Endothelial cell of umbilical vein (primary cell): ENCODE data around the gene LRP1. TPM values are rescaled to one million over a fixed set of nuclear protein-coding genes. Genes with fewer than 3 reads are reported as not detected.

ENCODE experiments used
- BruUV-seq: library from RNA; stranded (reverse); fragments of 400-500 nt; replicated peaks from 2 replicates; lab custom pipeline; 2021; lab: Mats Ljungman, UMichigan
- CTCF ChIA-PET: fragments of 300-600, 350-600 bp; sonication (Branson Sonifier 250); formaldehyde crosslinking; loops from one replicate; lab custom pipeline; 2021; ENCODE audit warnings: antibody characterized with exemption, inconsistent platforms; lab: Charles Lee
- POLR2A ChIA-PET: fragments of 300-600, 350-600 bp; sonication (Branson Sonifier 250); formaldehyde crosslinking; loops from one replicate; lab custom pipeline; 2021; ENCODE audit warnings: antibody characterized with exemption, inconsistent platforms; lab: Charles Lee
- DNase-seq: peaks from one replicate; pipeline ENCODE4 v3.0.0-alpha.2; 2011; ENCODE audit warnings: low read depth, low spot score
- FAIRE-seq: peaks from 2 replicates; lab custom pipeline; 2011; peaks lifted over from hg19 to GRCh38; lab: Jason Lieb, UNC
- H2AFZ ChIP-seq: 2 replicates; pipeline ENCODE4 v1.6.0; 2012; ENCODE audit warnings: low read depth, low read length, control low read depth, inconsistent platforms
- H3K27ac ChIP-seq: 2 replicates; pipeline ENCODE4 v1.5.1; 2011; ENCODE audit warnings: low read depth, mild to moderate bottlenecking, control low read depth, low read length, moderate library complexity; ENCODE audit not compliant: insufficient read depth
- H3K27me3 ChIP-seq, 2 experiments: 2 replicates each; pipeline versions ENCODE4 v1.6.0 to v1.6.1; 2011; ENCODE audit warnings: low read length in 2 of 2, mixed read lengths in 1 of 2; ENCODE audit not compliant: control insufficient read depth in 2 of 2, insufficient read depth in 2 of 2
- H3K36me3 ChIP-seq, 2 experiments: 2 replicates in 1 of 2; 3 replicates in 1 of 2; pipeline ENCODE4 v1.5.1; 2011; ENCODE audit warnings: low read length in 2 of 2, mild to moderate bottlenecking in 1 of 2, moderate library complexity in 1 of 2; ENCODE audit not compliant: control insufficient read depth in 2 of 2, insufficient read depth in 2 of 2; ENCODE audit errors: extremely low read depth in 1 of 2
- H3K4me1 ChIP-seq: 3 replicates; pipeline ENCODE4 v1.5.1; 2011; ENCODE audit warnings: mild to moderate bottlenecking, low read length; ENCODE audit not compliant: control insufficient read depth, insufficient read depth; ENCODE audit errors: extremely low read depth
- H3K4me2 ChIP-seq: 2 replicates; pipeline ENCODE4 v1.6.1; 2011; ENCODE audit warnings: low read length, control low read depth, mixed read lengths; ENCODE audit not compliant: insufficient read depth
- H3K4me3 ChIP-seq, 3 experiments: fragments of 200-600 bp in 1 of 3; sonication (generic), shearing (Covaris generic) in 1 of 3; replicated peaks in 1 of 3; 2 replicates each; pipeline ENCODE4 v1.5.1; 2011 to 2016; ENCODE audit warnings: control low read depth in 3 of 3, low read length in 3 of 3, mild to moderate bottlenecking in 2 of 3, inconsistent platforms in 1 of 3, low read depth in 1 of 3, moderate library complexity in 1 of 3; ENCODE audit not compliant: insufficient read depth in 1 of 3
- H3K79me2 ChIP-seq: 2 replicates; pipeline ENCODE4 v1.6.0; 2012; ENCODE audit warnings: low read length, inconsistent platforms; ENCODE audit not compliant: control insufficient read depth, insufficient read depth
- H3K9ac ChIP-seq: replicated peaks from 2 replicates; pipeline ENCODE3; 2011; ENCODE audit warnings: low read length, control low read depth; ENCODE audit not compliant: insufficient read depth; ENCODE audit errors: extremely low read depth
- H3K9me1 ChIP-seq: replicated peaks from 3 replicates; pipeline ENCODE4 v1.6.0; 2011; ENCODE audit warnings: mild to moderate bottlenecking, low read length; ENCODE audit not compliant: control insufficient read depth, insufficient read depth; ENCODE audit errors: extremely low read depth
- H3K9me3 ChIP-seq: replicated peaks from 2 replicates; pipeline ENCODE4 v1.5.1; 2012; ENCODE audit warnings: low read length, inconsistent platforms; ENCODE audit not compliant: control insufficient read depth, insufficient read depth
- H4K20me1 ChIP-seq: replicated peaks from 2 replicates; pipeline ENCODE3; 2011; ENCODE audit warnings: mild to moderate bottlenecking, low read length; ENCODE audit not compliant: control insufficient read depth, insufficient read depth; ENCODE audit errors: extremely low read depth
- EZH2 ChIP-seq: IDR thresholded peaks from 2 replicates; pipeline ENCODE4 v1.6.1; 2012; ENCODE audit warnings: borderline replicate concordance, low read depth, mild to moderate bottlenecking, moderate library complexity, low read length, inconsistent platforms; ENCODE audit not compliant: severe bottlenecking
- FOS ChIP-seq: IDR thresholded peaks from 2 replicates; pipeline ENCODE4 v1.6.1; 2011; ENCODE audit warnings: mild to moderate bottlenecking, low read length, moderate library complexity, borderline replicate concordance; ENCODE audit not compliant: insufficient read depth
- JUN ChIP-seq: IDR thresholded peaks from 2 replicates; pipeline ENCODE4 v1.6.1; 2011; ENCODE audit warnings: borderline replicate concordance, low read depth; ENCODE audit not compliant: insufficient read length, insufficient read depth
- MYC ChIP-seq: IDR thresholded peaks from one replicate; pipeline ENCODE4 v1.6.1; 2011; ENCODE audit warnings: mild to moderate bottlenecking, low read depth, low read length
- dilution Hi-C: fragments of 300-500 bp; cut with MboI; formaldehyde crosslinking; loops from one replicate; pipeline ENCODE4 v1.15.0; 2019; ENCODE audit warnings: low sequenced_read_pairs; ENCODE audit not compliant: extremely low pct_ligation_motif_present
- intact Hi-C: fragments of 100-400 bp; cut with micrococcal nuclease; formaldehyde crosslinking; loops from one replicate; pipeline ENCODE4 v1.10.0; 2022
- polyA plus RNA-seq, 4 experiments: library from polyadenylated mRNA; depleted of rRNA in 3 of 4; stranded (reverse) in 3 of 4; unstranded in 1 of 4; fragments of >200 nt; gene quantifications; 2 replicates each; pipeline versions ENCODE4 v1.2.1 to v1.2.3, GENCODE V29; 2011 to 2012; ENCODE audit warnings: missing spikeins in 1 of 4
- total RNA-seq: library from RNA; stranded (reverse); gene quantifications from 2 replicates; pipeline ENCODE4 v1.2.3, GENCODE V29; 2021
- TF ChIP-seq, protein P1 (sequence below): IDR thresholded peaks from 2 replicates; pipeline ENCODE4 v1.6.1; 2011; ENCODE audit not compliant: insufficient read depth, insufficient read length

Gene LRP1
- total and polyA plus RNA-seq, 2 donors (not counting 3 experiments of a cell fraction or from before 2014, with no cell fraction given): 1.6 to 4.6 TPM

DNA sequence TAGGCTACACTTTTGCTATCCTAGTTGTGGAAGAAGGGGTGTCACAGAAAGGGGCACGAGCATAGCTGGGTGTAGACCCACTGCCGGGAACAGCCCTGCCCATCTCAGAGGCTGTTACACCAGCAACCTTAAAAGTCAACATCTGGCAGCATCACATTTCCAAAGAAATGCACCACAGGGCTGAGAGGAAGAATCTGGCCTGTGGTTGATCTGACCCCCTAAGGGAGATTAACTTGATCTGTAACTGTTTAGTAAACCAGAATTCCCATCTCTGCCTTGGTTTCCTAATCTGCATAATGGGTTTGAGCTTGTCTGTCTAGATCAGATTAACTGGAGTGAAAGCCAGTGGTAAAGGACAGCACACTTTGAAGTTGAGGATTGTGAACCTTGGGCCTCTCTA, 17.8 kb downstream of the LRP1 start:
- ChIA-PET POLR2A (interaction anchor here (0.5 to 0.8 kb wide), 2 partner anchors 18 to 67 kb away, joined by 4 to 8 read pairs; no protein-coding TSS in a partner anchor), CTCF (interaction anchor here (0.9 to 5.5 kb wide), 3 partner anchors 10 to 28 kb away, joined by 3 to 38 read pairs (median 7); no protein-coding TSS in a partner anchor)
- H3K4me1 ChIP-seq: peaks cover 2% of the 10 kb centered on the region
- BruUV-seq: no TSS peak
- H3K4me2 ChIP-seq: no peak overlapping the region
- no peaks in the 10 kb centered on the region for H3K79me2 ChIP-seq
- intact Hi-C loops: no loop called here
- DNase-seq (no peak), FAIRE-seq (no peak)
- no peaks in the 10 kb centered on the region for H3K9me3 ChIP-seq
- no peak overlapping the region for H3K4me3 ChIP-seq
- no peak overlapping the region for H2AFZ ChIP-seq
- H3K9me1 ChIP-seq: no peaks in the 10 kb centered on the region
- no peak overlapping the region for H3K27ac ChIP-seq
- no peaks in the 10 kb centered on the region for H3K36me3 ChIP-seq
- H4K20me1 ChIP-seq: no peaks in the 10 kb centered on the region
- peaks cover 1 to 2% of the 10 kb centered on the region in 2 experiments for H3K27me3 ChIP-seq
- H3K9ac ChIP-seq: no peak overlapping the region
- no peak for TF ChIP-seq MYC
- TF ChIP-seq JUN: no peak
- TF ChIP-seq FOS: no peak
- TF ChIP-seq EZH2: no peak
- dilution Hi-C loops: no loop called here

DNA sequence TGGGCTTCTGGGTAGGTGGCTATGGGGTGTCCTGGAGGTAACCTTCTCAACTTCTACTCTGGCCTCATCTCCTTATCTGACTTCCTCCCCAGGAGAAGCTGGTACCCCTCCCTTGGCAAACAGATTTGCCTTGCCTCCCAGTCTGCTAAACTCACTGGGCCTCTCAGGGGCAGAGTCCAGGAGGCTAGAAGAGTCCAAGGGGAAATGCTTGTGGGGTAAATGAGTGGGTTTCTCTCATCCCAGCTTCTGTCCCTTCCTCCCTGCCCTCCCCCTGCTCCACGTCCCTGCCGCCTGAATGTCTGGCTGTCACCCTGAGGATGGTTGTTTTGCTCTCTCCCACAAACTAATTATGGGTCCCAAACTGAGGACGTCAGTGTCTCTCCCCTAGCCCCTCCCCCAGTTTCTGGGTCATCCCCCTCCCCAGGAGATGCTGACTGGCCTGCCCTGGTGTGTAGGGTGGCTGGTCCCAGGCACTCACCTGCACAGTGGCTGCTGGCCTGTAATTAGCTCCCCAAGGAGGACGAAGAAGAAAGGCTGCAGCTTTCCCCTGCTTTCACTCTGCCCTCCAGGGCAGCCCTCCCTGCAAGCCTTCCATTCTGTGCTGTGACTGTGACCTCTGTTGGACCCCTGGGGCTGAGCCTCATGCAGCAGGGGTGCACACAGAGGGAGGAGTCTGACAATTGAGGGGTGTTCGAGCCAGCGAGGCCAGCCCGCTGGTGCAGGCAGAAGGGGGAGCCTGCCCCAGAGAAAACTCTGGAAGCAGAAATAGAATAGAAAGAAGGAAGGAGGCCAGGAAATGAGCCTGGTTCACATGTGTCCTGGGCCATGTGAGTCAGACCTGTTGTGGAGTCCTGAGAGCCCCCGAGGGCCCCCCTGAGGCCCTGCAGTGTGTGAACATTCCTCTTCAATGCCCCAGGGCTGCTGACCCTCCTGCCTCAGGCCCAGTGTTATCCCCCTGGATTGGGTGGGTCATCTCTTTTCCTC, 19.0 kb downstream of the LRP1 start, which contains the start of gene LRP1-AS:
Gene LRP1-AS (minus strand): TSS at position 659 of the 984 bp plus-strand sequence.
- no peaks in the 10 kb centered on the region for H3K36me3 ChIP-seq
- DNase-seq: peak; percentile 44
- intact Hi-C loops (no loop called here), dilution Hi-C loops (no loop called here)
- peak; percentile 57 for FAIRE-seq
- no peak within 1 kb of the TSS for H3K4me3 ChIP-seq
- H2AFZ ChIP-seq: no peak within 1 kb of the TSS
- no peaks in the 10 kb centered on the region for H3K9me3 ChIP-seq
- H3K79me2 ChIP-seq: no peaks in the 10 kb centered on the region
- H3K9ac ChIP-seq: no peak within 1 kb of the TSS
- peaks cover 0 to 1% of the 10 kb centered on the region in 2 experiments for H3K27me3 ChIP-seq
- ChIA-PET CTCF (interaction anchor here (0.9 to 5.5 kb wide), 5 partner anchors 19 to 35 kb away, joined by 3 to 38 read pairs (median 7); no protein-coding TSS in a partner anchor), POLR2A (no interaction called here)
- H3K4me1 ChIP-seq: peaks cover 2% of the 10 kb centered on the region
- H4K20me1 ChIP-seq: no peaks in the 10 kb centered on the region
- no peaks in the 10 kb centered on the region for H3K9me1 ChIP-seq
- H3K27ac ChIP-seq: no peak within 1 kb of the TSS
- no TSS peak for BruUV-seq
- TF ChIP-seq EZH2: no peak
- TF ChIP-seq, protein P1, sequence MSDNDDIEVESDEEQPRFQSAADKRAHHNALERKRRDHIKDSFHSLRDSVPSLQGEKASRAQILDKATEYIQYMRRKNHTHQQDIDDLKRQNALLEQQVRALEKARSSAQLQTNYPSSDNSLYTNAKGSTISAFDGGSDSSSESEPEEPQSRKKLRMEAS: peak; percentile 16
- H3K4me2 ChIP-seq: no peak within 1 kb of the TSS
